CD14-positive monocyte (primary cell): Measurements from ENCODE around the gene CYTH4. TPM values are rescaled to one million over a fixed set of nuclear protein-coding genes. Genes with fewer than 3 reads are reported as not detected.

Source experiments
- DNase-seq, 3 donors: peaks; one replicate each; pipeline ENCODE4 v3.0.0-alpha.2; 2011 to 2022
- H2AFZ ChIP-seq: 2 replicates; pipeline ENCODE4 v1.6.0; 2012; ENCODE audit warnings: mild to moderate bottlenecking, low read depth, low read length, inconsistent platforms; ENCODE audit not compliant: insufficient read depth, poor library complexity, severe bottlenecking
- H3K27ac ChIP-seq, 2 donors: 1 replicate in 1 of 2; 2 replicates in 1 of 2; pipeline ENCODE4 v1.5.1; 2012 to 2013; ENCODE audit warnings: low read length in 2 of 2, control low read depth in 1 of 2, inconsistent platforms in 1 of 2, low read depth in 1 of 2, mild to moderate bottlenecking in 1 of 2
- H3K27me3 ChIP-seq, 2 donors: one replicate each; pipeline versions ENCODE4 v1.6.0 to v1.6.1; 2011 to 2013; ENCODE audit warnings: low read length in 2 of 2; ENCODE audit not compliant: control insufficient read depth in 2 of 2, insufficient read depth in 2 of 2
- H3K36me3 ChIP-seq, 2 donors: replicated peaks in 1 of 2; 1 replicate in 1 of 2; 2 replicates in 1 of 2; pipeline versions ENCODE4 v1.5.1 to v1.6.1; 2012 to 2013; ENCODE audit warnings: low read length in 2 of 2, control low read depth in 1 of 2, inconsistent platforms in 1 of 2, mild to moderate bottlenecking in 1 of 2; ENCODE audit not compliant: insufficient read depth in 2 of 2, control insufficient read depth in 1 of 2
- H3K4me1 ChIP-seq, 2 donors: 1 replicate in 1 of 2; 2 replicates in 1 of 2; pipeline versions ENCODE4 v1.5.1 to v1.6.1; 2012 to 2013; ENCODE audit warnings: low read length in 2 of 2, control low read depth in 1 of 2, inconsistent platforms in 1 of 2, mild to moderate bottlenecking in 1 of 2, moderate library complexity in 1 of 2; ENCODE audit not compliant: insufficient read depth in 2 of 2, control insufficient read depth in 1 of 2
- H3K4me2 ChIP-seq: replicated peaks from 2 replicates; pipeline ENCODE3; 2012; ENCODE audit warnings: low read length, moderate library complexity, mild to moderate bottlenecking; ENCODE audit not compliant: poor library complexity, severe bottlenecking; ENCODE audit errors: extremely low read depth
- H3K4me3 ChIP-seq, 3 experiments: fragments of 200-600 bp in 1 of 3; sonication (generic) in 1 of 3; replicated peaks in 1 of 3; 1 replicate in 2 of 3; 2 replicates in 1 of 3; pipeline ENCODE4 v1.5.1; 2011 to 2013; ENCODE audit warnings: low read length in 3 of 3, mild to moderate bottlenecking in 3 of 3, control low read depth in 2 of 3, low read depth in 2 of 3, inconsistent platforms in 1 of 3, moderate library complexity in 1 of 3
- H3K79me2 ChIP-seq: 2 replicates; pipeline ENCODE4 v1.6.0; 2012; ENCODE audit warnings: mild to moderate bottlenecking, control low read depth, inconsistent platforms, low read length, moderate library complexity; ENCODE audit not compliant: insufficient read depth
- H3K9ac ChIP-seq: 2 replicates; pipeline ENCODE4 v1.6.0; 2017; ENCODE audit warnings: low read length, mild to moderate bottlenecking; ENCODE audit not compliant: insufficient read depth, poor library complexity, severe bottlenecking
- H3K9me3 ChIP-seq, 2 donors: replicated peaks in 1 of 2; 1 replicate in 1 of 2; 2 replicates in 1 of 2; pipeline versions ENCODE4 v1.5.1 to v1.6.1; 2012 to 2013; ENCODE audit warnings: low read length in 2 of 2, control low read depth in 1 of 2; ENCODE audit not compliant: control insufficient read depth in 1 of 2, insufficient read depth in 1 of 2
- H4K20me1 ChIP-seq: 2 replicates; pipeline ENCODE4 v1.6.0; 2012; ENCODE audit warnings: mild to moderate bottlenecking, low read length, control low read depth, moderate library complexity; ENCODE audit not compliant: insufficient read depth
- H3K27ac Mint-ChIP-seq, 7 donors: one replicate each; pipeline ENCODE4 v1.8.0; 2020; ENCODE audit warnings: mild to moderate bottlenecking in 7 of 7, mixed read lengths in 7 of 7, moderate library complexity in 6 of 7, inconsistent platforms in 2 of 7
- H3K27me3 Mint-ChIP-seq, 3 donors: one replicate each; pipeline ENCODE4 v1.8.0; 2021 to 2022; ENCODE audit warnings: low read depth in 3 of 3, mild to moderate bottlenecking in 3 of 3, mixed read lengths in 3 of 3, moderate library complexity in 3 of 3, inconsistent platforms in 1 of 3
- H3K36me3 Mint-ChIP-seq, 2 donors: one replicate each; pipeline ENCODE4 v1.8.0; 2020; ENCODE audit warnings: mixed read lengths in 2 of 2, inconsistent platforms in 1 of 2, mild to moderate bottlenecking in 1 of 2
- H3K4me1 Mint-ChIP-seq: one replicate; pipeline ENCODE4 v1.8.0; 2020; ENCODE audit warnings: mild to moderate bottlenecking, mixed read lengths
- H3K4me3 Mint-ChIP-seq, 2 donors: one replicate each; pipeline ENCODE4 v1.8.0; 2020; ENCODE audit warnings: mild to moderate bottlenecking in 2 of 2, mixed read lengths in 2 of 2, moderate library complexity in 1 of 2
- H3K9me3 Mint-ChIP-seq, 7 donors: one replicate each; pipeline ENCODE4 v1.8.0; 2020 to 2022; ENCODE audit warnings: mixed read lengths in 7 of 7, mild to moderate bottlenecking in 6 of 7, moderate library complexity in 6 of 7, inconsistent platforms in 2 of 7
- whole genome bisulfite sequencing: methylation state at CpG from one replicate; pipeline ENCODE4 v1.1.5; 2013; ENCODE audit warnings: missing lambda C conversion rate; ENCODE audit not compliant: insufficient coverage; 5-methylcytosine and 5-hydroxymethylcytosine counted together
- intact Hi-C, 2 donors: fragments of 100-400 bp; cut with micrococcal nuclease; formaldehyde crosslinking; loops; one replicate each; pipeline versions ENCODE4 v1.15.0 to v1.15.1; 2023
- polyA plus RNA-seq, 3 donors: library from polyadenylated mRNA; depleted of rRNA in 1 of 3; unstranded in 2 of 3; stranded (reverse) in 1 of 3; fragments of 300-500 nt in 2 of 3; fragments of >200 nt in 1 of 3; fragmentation: Illumina TruSeq in 2 of 3; gene quantifications; 1 replicate in 2 of 3; 2 replicates in 1 of 3; pipeline ENCODE4 v1.2.3, GENCODE V29; 2012 to 2021
- TF ChIP-seq, protein P1 (sequence below): fragments of 200-600 bp; IDR thresholded peaks from one replicate; pipeline ENCODE4 v1.8.0; 2022; ENCODE audit warnings: antibody characterized with exemption, mild to moderate bottlenecking

The CYTH4 gene
- polyA plus RNA-seq, 3 donors: 51.0 to 254 (median 70.0) TPM

DNA sequence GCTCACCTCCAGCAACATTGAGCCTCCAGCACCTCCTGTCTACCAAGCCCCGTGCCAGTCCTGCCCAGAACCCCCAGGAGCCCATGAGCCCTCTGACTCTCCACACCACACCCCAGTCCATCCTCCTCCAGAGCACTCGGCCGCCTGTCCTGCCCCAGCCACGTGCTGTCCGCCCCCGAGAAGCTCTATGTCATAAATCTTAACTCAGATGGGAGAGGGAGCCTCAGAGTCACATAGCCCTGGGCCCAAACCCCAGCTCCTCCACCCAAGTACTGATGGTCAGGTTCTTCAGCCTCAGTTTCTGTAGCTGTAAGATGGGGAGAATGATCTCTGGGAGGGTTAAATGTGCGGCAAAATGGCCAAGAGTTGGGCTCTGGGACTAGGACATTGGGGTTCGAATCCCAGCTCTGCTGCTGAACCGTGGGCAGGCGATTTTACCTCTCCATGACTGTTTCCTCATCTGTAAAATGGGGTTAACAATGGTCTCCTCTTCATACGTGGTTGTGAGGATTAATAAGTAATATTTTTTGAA, 27.8 kb downstream of the CYTH4 start:
- Histone ChIP-seq H3K9me3 (no peaks in the 10 kb centered on the region), H3K36me3 (peaks cover 74 to 84% of the 10 kb centered on the region in 2 donors), H3K4me3 (peak overlapping the region in 1 of 3 experiments; percentile 50), H4K20me1 (peaks cover 36% of the 10 kb centered on the region), H3K4me1 (peaks cover 100% of the 10 kb centered on the region in 2 donors), H3K79me2 (peaks cover 43% of the 10 kb centered on the region), H3K4me2 (peak overlapping the region; percentile 45), H3K27ac (peak overlapping the region; percentile 95 to 96), H2AFZ (no peak overlapping the region), H3K27me3 (no peaks in the 10 kb centered on the region), H3K9ac (no peak overlapping the region)
- TF ChIP-seq, protein P1, sequence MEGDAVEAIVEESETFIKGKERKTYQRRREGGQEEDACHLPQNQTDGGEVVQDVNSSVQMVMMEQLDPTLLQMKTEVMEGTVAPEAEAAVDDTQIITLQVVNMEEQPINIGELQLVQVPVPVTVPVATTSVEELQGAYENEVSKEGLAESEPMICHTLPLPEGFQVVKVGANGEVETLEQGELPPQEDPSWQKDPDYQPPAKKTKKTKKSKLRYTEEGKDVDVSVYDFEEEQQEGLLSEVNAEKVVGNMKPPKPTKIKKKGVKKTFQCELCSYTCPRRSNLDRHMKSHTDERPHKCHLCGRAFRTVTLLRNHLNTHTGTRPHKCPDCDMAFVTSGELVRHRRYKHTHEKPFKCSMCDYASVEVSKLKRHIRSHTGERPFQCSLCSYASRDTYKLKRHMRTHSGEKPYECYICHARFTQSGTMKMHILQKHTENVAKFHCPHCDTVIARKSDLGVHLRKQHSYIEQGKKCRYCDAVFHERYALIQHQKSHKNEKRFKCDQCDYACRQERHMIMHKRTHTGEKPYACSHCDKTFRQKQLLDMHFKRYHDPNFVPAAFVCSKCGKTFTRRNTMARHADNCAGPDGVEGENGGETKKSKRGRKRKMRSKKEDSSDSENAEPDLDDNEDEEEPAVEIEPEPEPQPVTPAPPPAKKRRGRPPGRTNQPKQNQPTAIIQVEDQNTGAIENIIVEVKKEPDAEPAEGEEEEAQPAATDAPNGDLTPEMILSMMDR: no peak
- DNase-seq: no peak
- intact Hi-C loops: loop anchor here in 1 of 2 donors (2.0 kb wide), 1 partner anchor 39 kb away; no protein-coding TSS in a partner anchor
- H3K4me3 Mint-ChIP-seq: peak overlapping the region; percentile 42 to 56
- H3K4me1 Mint-ChIP-seq: peaks cover 100% of the 10 kb centered on the region
- H3K36me3 Mint-ChIP-seq: peaks cover 89 to 95% of the 10 kb centered on the region in 2 donors
- H3K27ac Mint-ChIP-seq: peak overlapping the region; percentile 95 to 98 (median 98)
- H3K27me3 Mint-ChIP-seq: peaks cover 0 to 6% (median 0%) of the 10 kb centered on the region in 3 donors
- WGBS: 36% methylated on average over 2 of the region's 11 CpGs
- H3K9me3 Mint-ChIP-seq: peaks cover 0 to 3% (median 0%) of the 10 kb centered on the region in 7 donors

DNA sequence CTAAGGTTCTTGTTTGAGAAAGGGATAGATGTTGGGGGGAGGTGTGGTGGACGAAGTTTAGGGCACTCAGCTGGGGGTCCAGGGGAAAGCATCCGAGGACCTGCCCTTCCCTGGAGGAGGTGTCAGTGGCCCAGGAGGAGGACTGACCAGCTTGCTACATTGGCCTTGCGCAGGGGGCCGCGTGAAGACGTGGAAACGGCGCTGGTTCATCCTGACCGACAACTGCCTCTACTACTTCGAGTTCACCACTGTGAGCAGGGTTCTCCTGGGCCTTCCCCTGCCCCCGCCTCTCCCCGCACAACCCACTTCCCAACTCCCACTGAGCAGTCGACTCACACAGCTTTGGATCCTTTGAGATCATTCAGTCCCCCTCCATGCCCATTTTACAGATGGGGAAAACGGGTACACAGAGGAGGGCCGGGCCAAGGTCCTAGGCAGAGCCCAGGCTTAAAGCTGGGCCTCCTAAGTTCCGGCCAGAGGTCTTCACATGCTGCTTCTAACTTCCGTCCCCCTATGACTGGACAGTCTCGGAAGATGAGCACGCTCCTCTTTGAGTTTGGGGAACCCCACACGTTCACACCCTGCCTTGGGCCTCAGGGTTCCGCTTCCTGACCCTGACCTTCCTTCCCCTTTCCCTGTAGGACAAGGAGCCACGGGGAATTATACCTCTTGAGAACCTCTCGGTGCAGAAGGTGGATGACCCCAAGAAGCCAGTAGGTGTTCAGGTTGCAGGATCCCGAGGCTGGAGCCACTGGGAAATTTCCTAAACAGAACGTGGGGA, 28.7 kb downstream of the CYTH4 start:
- Histone ChIP-seq H3K27ac (peak overlapping the region; percentile 95 to 96), H3K9ac (peak overlapping the region; percentile 71), H3K79me2 (peaks cover 35% of the 10 kb centered on the region), H3K9me3 (no peaks in the 10 kb centered on the region), H2AFZ (no peak overlapping the region), H3K27me3 (no peaks in the 10 kb centered on the region), H3K4me1 (peaks cover 96 to 97% of the 10 kb centered on the region in 2 donors), H4K20me1 (peaks cover 34% of the 10 kb centered on the region), H3K4me3 (peak overlapping the region in 1 of 3 experiments; percentile 45), H3K4me2 (peak overlapping the region; percentile 43), H3K36me3 (peaks cover 65 to 75% of the 10 kb centered on the region in 2 donors)
- WGBS: 51% methylated on average over 21 of the region's 25 CpGs
- H3K27me3 Mint-ChIP-seq: peaks cover 0 to 6% (median 0%) of the 10 kb centered on the region in 3 donors
- TF ChIP-seq, protein P1: no peak
- peak overlapping the region; percentile 95 to 98 (median 98) for H3K27ac Mint-ChIP-seq
- H3K9me3 Mint-ChIP-seq: peaks cover 0 to 3% (median 0%) of the 10 kb centered on the region in 7 donors
- H3K36me3 Mint-ChIP-seq: peaks cover 81 to 86% of the 10 kb centered on the region in 2 donors
- H3K4me3 Mint-ChIP-seq: peak overlapping the region in 1 of 2 donors; percentile 53
- H3K4me1 Mint-ChIP-seq: peaks cover 96% of the 10 kb centered on the region
- intact Hi-C loops: loop anchor here in 1 of 2 donors (2.0 kb wide), 1 partner anchor 40 kb away; no protein-coding TSS in a partner anchor
- DNase-seq: peak; percentile 95 to 98 (median 96)
